Activated CD8-positive, alpha-beta memory T cell treated with anti-CD3 and anti-CD28 coated beads, Interleukin-2, amount 50 U/mL, for 24 hours (primary cell): ENCODE measurements around the gene HOTAIR.
A peak's percentile ranks its signal among the peaks of the same experiment; 100 is the strongest.

Source experiments
- DNase-seq: peaks from one replicate; pipeline ENCODE4 v3.0.0-alpha.2; 2020; ENCODE audit errors: extremely low read depth

HOTAIR gene

DNA sequence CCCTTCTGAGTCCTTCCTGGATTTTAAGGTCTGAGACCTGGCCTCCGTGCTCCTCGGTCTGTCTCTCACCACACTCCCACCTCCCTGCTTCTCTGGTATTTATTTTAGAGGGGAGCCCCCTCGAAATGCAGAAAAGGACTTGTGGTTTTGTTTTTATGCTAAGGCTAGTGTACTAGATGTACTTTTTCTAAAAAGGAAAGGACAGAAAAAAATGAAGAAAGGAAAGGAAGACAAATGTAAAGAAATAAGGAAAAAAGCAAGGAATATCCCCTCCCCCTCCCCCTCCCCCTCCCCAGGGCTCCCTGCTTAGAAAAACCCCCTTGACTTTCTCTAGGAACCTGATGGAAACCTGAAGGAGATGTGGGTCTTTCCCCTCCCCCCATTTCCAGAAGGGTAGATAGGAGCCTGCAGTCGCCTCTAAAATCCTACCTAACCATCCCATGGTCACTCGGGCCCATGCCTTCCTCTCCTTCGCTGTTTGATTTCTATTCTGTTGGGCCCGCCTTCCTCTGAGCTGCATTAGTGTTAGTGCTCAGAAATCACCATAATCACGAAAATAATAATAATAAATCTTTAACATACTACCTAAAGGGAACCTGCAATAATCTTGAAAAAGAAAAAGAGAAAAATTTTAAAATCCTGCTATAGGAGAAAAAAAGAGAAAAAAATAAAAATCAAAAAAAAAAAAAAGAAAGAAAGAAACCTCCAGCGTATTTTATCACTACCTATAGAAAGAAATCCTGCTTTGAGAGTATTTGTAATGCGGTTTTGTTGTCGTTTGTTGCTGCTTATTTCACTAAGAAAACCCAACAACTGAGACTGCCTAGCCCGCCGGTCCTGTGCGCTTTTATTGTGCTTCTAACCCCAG, 37.1 kb upstream of the HOTAIR start:
- DNase-seq = no peak

DNA sequence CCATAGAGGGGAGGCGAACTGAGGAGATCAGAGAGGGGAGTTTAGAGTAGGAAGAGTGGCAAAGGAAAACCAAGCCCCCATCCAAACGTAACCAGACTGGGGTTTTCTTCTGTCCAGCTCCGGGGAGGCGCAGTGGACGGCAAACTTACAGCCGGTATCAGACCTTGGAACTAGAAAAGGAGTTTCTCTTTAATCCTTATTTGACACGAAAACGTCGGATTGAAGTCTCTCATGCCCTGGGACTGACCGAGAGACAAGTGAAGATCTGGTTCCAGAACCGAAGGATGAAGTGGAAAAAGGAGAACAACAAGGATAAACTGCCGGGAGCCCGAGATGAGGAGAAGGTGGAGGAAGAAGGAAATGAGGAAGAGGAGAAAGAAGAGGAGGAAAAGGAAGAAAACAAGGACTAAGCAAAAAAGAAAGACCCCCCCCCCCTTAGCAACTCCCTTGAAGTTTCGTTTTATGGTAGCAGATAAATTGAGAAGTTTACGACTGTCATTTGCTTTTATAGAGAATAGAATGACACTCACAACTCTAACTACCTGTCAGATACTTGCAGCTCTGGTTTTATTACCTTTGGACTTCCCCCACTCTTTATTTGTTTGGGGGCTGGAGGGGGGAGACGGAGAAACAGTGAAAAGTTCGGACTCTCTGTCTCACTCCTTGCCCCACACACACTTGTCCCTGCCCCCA, 36.4 kb upstream of the HOTAIR start:
- DNase-seq = no peak

DNA sequence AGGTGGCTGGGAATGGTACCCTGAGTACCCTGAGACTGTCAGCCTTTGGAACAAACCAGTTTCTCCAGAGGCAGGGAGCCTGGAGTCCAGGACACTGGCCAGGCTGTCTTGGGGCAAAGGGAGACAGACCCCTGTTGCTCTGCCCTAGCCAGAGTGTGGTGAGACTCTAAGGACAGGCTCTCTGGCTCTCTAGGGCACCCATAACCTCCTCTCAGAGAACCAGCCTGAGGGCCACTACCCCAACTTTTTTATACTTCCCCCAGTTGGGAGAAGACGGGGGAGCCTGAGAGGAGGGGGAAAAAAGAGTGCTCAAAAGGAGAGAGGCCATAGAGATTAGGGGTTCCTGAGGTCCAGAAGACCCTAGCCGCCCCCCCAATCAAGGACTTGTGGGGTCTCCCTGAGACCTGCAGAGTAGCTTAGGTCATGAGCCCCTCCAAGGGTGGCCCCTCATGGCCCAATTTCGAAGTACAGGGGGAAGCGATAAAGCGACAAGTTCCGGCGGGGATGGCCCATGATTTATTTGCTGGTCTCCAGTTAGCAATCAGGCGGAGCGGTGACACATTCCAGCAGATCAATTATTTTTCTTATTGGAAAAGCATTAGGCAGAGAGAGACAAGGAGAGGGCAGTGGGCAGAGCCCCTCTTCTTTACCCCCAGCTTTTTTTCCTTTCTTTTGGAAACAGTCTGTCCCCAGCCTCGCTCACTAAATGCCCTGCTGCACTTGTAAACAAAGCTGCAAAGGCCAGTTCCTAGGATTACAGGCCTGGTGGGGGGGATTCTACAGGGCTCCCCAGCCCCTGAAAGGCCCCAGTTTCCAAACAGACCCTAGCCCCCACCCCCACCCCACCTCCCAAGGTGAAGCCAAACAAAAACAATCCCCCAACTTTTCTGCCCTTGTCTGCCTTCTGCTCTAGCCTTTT, 35.6 kb upstream of the HOTAIR start:
- no peak for DNase-seq

DNA sequence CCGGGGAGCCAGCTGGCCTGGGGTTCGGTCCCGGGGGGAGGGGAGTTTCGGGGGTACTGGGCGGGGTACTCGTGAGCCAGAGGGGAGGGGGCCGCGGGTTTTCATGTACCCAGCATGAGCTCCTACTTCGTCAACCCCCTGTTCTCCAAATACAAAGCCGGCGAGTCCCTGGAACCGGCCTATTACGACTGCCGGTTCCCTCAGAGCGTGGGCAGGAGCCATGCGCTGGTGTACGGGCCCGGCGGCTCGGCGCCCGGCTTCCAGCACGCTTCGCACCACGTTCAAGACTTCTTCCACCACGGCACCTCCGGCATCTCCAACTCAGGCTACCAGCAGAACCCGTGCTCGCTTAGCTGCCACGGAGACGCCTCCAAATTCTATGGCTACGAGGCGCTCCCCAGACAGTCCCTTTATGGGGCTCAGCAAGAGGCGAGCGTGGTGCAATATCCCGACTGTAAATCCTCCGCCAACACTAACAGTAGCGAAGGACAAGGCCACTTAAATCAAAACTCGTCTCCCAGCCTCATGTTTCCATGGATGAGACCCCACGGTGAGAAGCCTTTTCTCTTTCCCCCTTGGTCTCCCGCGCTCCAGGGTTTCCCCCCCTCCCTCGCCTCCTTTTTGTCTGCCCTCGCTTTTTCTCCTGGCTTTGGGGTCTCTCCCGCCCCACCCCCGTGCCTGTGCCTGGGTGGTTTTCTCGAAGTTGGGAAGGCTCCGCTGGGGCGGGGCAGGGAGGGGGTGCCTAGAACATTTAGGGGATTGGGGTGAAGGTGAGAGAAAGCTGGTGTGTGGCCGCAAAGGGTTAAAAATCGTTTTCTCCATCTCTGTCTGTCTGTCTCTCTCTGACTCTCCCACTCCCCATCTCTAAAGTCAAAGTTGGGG, 34.7 kb upstream of the HOTAIR start:
- DNase-seq = no peak

DNA sequence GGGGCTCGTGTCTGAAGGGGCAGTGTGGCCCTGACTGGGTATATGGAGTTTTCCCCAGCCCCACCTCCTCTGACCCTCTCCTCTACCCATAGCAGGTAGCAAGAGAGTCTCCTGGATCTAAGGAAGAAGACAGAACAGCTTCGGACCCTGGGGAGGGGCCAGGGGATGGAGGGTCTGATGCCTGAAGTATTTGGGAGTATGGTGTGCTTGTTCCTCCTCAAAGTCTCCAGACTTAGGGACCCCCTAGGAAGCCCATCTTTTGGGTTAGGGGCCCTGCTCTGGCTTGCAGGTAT, 33.5 kb upstream of the HOTAIR start:
- no peak for DNase-seq

DNA sequence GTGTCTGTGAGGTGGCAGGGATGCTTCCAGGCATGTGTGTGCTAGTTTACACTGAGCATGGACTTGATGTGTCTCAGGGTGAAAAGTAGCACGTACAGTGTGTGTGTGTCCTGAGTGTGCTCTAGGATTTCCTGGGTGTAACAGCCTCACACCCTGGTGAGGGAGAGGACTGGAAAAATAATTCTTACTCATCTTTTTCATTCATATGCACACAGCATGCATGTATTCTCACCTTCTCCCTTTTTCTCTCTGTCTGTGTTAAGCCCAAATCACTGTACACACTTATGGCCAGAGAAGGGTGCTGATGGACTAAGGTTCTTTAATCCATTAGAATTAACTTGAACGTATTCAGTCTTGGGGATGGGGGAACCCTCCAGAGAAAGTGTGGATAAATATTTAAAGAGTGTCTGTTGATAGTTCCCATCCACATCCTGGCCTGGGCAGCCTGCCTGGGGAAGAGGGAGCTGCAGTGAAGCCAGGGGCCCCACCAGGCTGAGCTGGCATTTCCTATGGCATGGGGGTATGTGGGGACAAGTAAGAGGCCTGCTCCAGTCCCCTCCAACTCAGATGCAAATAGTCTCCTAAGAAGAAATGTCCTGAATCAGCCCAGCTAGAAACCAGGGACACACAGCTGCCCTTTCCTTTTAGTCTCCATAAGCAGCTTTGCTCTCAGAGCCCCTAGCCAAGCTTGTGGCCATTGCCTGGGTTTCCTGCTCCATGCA, 32.9 kb upstream of the HOTAIR start:
- DNase-seq = no peak

DNA sequence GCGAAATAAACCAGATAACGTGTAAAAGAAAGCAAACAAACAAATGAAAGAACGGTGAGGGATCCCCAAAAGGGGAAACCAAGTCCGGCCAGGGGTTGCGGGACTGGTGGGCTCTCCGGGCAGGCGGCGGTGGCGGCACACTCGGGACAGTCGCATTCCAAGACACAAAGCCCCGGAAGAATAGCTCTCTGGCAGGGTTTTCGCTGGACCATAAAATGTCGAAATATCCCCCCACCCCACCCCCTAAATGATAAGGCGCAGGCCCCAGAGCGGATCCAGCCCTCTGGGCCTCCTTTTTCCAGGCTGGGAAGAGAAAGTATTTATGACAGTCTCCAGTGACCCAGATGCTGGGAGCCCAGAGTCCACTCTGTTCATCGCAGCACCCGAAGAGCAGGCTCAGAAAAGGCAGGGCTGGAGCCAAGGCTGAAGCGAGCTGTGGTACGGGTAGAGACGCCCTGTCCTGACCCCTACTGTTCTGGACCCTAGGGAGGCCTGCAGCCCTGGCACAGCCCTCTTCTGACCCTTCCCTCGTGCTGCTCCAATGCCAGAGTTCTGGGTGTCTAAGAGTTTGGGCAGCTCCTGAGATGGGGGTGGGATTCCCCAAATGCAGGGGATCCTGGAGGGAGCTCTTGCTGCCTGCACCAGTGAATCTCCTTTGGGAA, 31.9 kb upstream of the HOTAIR start:
- no peak for DNase-seq

DNA sequence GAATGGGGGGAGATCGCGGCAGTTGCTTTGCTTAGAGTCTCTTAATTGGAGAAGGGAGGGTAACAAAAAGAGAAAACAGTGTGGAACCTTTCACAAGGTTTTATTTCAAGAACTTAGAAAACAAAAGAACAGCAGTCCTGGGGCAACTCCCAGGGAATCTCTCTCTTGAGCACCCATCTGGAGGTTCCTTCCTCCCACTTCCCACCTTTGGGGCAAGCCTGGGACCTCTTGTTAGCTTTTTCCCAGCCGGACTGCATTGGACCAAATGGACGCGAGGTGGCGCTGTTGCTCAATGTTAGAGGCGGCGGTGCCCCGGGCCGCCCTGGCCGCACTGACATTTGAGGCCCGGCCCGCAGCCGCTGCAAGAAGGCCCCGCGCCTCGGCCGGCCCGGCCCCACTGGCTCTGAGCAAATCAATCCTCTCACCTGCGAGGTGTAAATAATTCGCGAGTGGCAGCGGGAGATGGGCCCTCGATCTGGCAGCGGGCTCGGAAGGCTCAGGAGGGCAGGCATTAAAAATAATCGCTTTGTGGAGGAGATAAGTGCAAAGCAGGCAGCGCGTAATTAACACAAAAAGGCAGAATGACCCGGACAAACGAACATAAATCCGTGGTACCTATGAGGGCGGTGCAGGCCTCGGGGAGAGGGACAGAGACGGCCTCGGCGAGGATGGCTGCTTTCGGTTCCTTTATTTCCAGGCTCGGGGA, 31.3 kb upstream of the HOTAIR start:
- peak; percentile 57 for DNase-seq

DNA sequence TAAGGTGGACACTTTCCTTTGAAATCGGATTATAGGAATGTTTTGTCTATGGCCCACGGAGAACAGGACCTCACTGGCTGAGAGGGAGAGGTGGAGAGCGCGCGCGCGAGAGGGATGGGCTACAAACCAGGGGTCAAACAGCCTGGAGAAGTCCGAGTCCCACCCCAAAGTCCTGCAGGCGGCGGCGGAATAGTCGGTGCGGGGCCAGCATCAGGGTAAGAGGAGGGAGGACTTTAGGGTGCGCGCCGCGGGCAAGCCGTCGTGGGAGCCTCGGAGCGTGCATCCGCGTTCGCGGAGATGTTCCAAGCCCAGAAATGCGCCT, 30.7 kb upstream of the HOTAIR start:
- no peak for DNase-seq

DNA sequence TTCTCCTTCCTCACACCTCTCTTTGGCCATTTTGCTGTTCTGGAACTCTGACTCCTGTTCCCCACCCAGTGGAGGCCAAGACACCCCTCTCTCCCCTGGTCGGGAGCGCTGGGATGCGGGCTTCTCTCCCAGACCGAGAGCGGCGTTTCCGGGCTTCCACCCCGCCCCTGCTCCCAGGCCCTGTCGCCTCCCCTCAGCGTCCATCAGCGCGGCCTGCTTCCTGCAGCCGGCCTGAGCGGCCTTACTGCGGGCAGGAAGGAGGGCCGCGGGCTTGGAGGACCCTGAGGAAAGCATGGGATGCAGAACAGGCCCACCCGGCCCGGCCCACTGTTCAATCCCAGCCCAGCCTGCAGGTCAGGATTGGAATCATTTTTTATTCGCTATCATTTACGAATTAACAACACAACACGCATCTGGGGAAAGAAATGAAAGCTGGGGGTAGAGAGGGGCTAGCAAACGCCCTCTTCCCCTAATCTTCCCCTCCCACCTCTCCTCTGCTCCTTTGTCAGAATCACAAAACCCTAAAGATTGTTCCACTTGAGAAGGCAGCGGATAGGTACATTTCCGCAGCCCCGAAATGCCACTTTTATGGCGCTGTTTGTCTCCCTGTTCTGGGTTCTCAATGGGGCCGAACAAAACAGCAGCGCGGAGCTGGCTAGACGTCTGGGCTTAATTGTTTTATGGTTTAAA, 30.2 kb upstream of the HOTAIR start:
- no peak for DNase-seq

DNA sequence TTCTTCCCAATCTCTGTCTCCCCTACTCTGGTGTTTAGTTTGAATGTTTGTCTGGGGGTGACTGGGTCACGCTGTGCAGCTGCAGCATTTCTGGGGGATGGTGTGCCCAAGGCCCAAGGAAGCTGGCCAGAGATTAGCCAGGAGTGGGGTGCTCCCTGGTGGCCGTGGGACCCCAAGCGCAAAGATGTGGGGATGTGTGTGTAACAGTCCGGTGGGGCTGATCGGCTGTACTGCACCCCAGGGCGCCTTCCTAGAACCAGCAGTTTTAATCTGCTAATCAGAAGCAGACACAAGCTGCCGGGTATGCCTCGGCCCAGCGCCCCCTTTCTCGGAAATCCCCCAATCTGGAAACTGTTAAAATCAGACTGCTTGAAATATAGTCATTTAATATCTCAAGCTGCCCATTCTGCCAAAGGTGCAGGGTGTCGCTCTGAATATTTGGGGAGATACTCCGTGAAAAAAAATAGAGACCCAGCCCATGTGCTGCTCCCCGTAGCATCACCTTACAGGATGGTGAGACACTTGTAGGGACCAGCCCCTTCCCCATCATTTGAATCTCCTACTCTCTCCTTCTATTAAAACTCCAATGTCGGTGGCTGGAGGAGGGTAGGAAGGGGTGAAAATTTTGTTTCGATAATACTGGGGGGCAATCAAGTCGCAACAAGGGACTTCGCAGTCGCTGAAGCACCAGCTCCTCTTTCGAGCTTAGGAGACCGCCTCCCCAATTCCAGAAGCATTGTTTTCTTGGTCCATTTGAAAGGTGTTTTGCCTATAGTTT, 29.5 kb upstream of the HOTAIR start:
- no peak for DNase-seq

DNA sequence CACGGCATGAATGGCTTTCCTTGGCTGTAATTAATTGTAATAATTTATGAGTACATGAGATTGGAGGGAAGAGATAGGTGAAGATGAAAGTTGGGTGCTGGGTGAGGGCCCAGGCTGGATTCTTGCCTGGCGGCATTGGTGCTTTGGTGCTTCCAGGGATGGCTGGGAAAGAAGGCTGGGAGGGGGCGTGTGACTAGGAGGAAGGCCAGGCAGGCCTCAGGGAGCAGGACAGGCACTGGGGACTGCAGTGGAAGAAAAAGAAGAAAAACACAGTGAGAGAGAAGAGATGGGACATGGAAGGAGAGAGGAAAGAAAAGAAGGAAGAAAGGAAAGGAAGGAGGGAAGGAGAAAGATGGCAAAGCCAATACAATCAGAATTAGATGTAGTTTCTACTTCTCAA, 28.9 kb upstream of the HOTAIR start:
- DNase-seq = no peak

DNA sequence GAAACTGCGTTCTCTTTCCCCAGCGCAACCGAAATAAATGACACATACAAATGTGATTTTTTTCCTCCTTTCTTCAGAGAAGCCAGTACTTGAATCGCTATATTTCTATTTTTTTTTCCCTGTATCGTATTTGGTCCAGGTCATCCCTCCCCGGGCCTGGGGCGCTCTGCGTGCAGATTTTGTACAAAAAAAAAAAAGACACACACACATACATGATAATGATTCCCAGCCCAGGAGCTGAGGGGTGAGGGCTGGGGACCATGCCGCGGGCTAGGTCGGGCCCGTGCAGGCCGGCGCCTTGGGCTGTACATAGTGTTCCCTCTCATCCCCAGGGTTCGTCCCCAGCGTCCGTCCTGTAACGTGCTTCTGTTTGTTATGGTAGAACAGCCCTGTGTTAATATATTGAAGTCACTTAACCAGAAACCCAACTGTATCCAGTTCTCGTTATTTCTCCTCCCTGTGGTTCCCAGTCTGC, 28.2 kb upstream of the HOTAIR start:
- no peak for DNase-seq

DNA sequence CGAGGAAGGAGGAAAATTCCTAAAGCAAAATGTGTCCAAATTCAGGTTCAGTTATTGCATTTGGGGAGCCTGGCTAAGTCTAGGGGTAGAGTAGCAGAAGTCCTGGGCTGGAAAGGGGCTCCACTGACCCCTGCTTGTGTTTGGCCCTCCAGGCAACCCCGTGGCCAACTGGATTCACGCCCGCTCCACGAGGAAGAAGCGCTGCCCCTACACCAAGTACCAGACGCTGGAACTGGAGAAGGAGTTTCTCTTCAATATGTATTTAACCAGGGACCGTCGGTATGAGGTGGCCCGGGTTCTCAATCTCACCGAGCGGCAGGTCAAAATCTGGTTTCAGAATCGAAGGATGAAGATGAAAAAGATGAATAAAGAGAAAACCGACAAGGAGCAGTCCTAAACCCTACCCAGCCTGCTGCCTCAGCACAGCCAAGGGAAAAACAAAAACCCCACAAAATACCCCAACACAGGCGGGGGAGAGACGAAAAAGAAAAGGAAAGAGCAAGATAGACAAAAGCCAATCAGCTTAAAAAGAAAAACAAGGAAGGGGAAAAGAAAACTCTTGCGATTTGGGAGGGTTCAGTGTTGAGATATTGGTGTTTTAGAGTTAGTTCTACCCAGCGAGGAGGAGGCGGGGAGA, 27.6 kb upstream of the HOTAIR start:
- DNase-seq = no peak

DNA sequence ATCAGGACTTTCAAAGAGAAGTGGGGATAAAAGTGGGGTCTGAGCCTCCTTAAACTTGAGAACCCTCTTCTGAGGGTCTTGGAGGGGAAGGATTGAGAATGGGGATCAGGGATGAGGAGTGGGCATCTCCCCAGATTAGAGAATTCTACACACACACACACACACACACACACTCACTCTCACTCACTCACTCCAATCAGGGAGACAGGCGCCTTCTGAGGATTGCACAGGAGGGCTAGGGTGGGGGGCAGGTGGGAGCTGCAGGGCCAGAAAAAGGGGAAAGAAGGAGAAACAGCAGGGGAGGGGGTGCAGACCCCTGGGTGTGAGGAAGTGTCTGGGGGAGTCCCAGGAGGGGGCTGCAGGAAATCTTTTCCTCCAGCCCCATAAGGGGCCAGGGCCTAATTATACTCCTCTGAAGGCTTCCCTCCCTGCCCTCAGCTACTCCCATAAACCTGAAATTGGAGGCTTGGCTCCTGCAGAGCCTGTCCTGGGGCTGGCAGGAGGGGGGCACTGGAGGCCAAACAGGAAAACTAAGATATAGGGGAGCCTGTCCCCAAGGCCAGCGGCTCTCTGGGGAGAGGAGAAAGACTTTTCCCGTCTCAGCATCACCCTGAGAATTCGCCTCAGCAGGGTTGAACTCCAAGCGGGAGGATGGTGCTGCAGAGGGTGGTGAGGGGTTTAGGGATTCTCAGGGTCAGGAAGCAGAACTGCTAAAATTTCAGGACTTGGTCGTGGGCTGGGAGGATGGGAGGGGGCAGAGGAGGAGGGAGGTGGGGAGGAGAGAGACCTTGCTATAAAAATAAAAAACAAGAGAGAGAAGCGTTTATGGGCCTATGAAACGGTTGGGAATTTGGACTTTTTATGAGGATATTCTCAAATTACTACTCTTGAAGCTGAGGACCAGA, 26.8 kb upstream of the HOTAIR start:
- no peak for DNase-seq
